SK-N-SH (cell line): Measurements from ENCODE around the gene PTPN22. TPM values are rescaled to one million over a fixed set of nuclear protein-coding genes. Genes with fewer than 3 reads are reported as not detected.

ENCODE experiments used
- CTCF ChIA-PET: fragments of 300-600, 350-600 bp; formaldehyde crosslinking; extraction: SDS; loops from one replicate; lab custom pipeline; 2021; lab: Yijun Ruan, JAX
- POLR2A ChIA-PET: fragments of 350-600 bp; sonication (Branson Sonifier 250); formaldehyde crosslinking; extraction: SDS; loops from one replicate; lab custom pipeline; 2020; ENCODE audit warnings: antibody characterized with exemption, inconsistent platforms; lab: Yijun Ruan, JAX
- DNase-seq: peaks from one replicate; pipeline ENCODE4 v3.0.0; 2012
- H2AFZ ChIP-seq: fragments of 200-600 bp; sonication (generic); 2 replicates; pipeline ENCODE4 v1.8.1; 2016; ENCODE audit warnings: antibody characterized with exemption, mild to moderate bottlenecking, low read depth
- H3F3A ChIP-seq: fragments of 200-600 bp; sonication (generic); replicated peaks from 2 replicates; pipeline ENCODE3; 2016; ENCODE audit warnings: antibody characterized with exemption, mild to moderate bottlenecking; ENCODE audit not compliant: insufficient read depth
- H3K27ac ChIP-seq, 2 experiments: fragments of 200-500 bp in 1 of 2; fragments of 200-600 bp in 1 of 2; sonication (Bioruptor generic) in 1 of 2; sonication (generic), shearing (Covaris generic) in 1 of 2; 2 replicates each; pipeline versions ENCODE4 v1.5.1 to v1.6.1; 2014 to 2016; ENCODE audit warnings: low read depth in 2 of 2, inconsistent platforms in 1 of 2, low read length in 1 of 2, mild to moderate bottlenecking in 1 of 2, mixed read lengths in 1 of 2
- H3K27me3 ChIP-seq: fragments of 200-600 bp; sonication (generic), shearing (Covaris generic); 2 replicates; pipeline ENCODE4 v1.6.1; 2016; ENCODE audit warnings: mixed run types; ENCODE audit not compliant: insufficient read depth
- H3K36me3 ChIP-seq, 2 experiments: fragments of 200-500 bp in 1 of 2; fragments of 200-600 bp in 1 of 2; sonication (Bioruptor generic) in 1 of 2; sonication (generic) in 1 of 2; replicated peaks in 1 of 2; 2 replicates each; pipeline versions ENCODE3 to v1.5.1; 2014 to 2016; ENCODE audit warnings: low read length in 1 of 2, mild to moderate bottlenecking in 1 of 2; ENCODE audit not compliant: insufficient read depth in 2 of 2, control insufficient read depth in 1 of 2
- H3K4me1 ChIP-seq, 2 experiments: fragments of 200-500 bp in 1 of 2; fragments of 200-600 bp in 1 of 2; sonication (Bioruptor generic) in 1 of 2; sonication (generic), shearing (Covaris generic) in 1 of 2; 2 replicates each; pipeline versions ENCODE4 v1.5.1 to v1.6.1; 2014 to 2016; ENCODE audit warnings: low read depth in 1 of 2, low read length in 1 of 2, mixed run types in 1 of 2; ENCODE audit not compliant: insufficient read depth in 2 of 2, control insufficient read depth in 1 of 2
- H3K4me2 ChIP-seq: fragments of 200-600 bp; sonication (generic), shearing (Covaris generic); 2 replicates; pipeline ENCODE4 v1.6.1; 2017; ENCODE audit warnings: mixed run types
- H3K4me3 ChIP-seq, 2 experiments: fragments of 200-500 bp in 1 of 2; fragments of 200-600 bp in 1 of 2; sonication (Bioruptor generic) in 1 of 2; sonication (generic), shearing (Covaris generic) in 1 of 2; 2 replicates each; pipeline versions ENCODE4 v1.5.1 to v1.8.1; 2014 to 2016; ENCODE audit warnings: low read depth in 2 of 2, inconsistent platforms in 1 of 2, low read length in 1 of 2, mild to moderate bottlenecking in 1 of 2, mixed read lengths in 1 of 2, moderate library complexity in 1 of 2
- H3K79me2 ChIP-seq: fragments of 200-600 bp; sonication (generic); 2 replicates; pipeline ENCODE4 v1.8.1; 2017; ENCODE audit warnings: mild to moderate bottlenecking; ENCODE audit not compliant: insufficient read depth
- H3K9ac ChIP-seq: fragments of 200-600 bp; sonication (generic); 2 replicates; pipeline ENCODE4 v1.6.1; 2017; ENCODE audit warnings: mixed run types
- H3K9me2 ChIP-seq: fragments of 200-600 bp; sonication (generic); 2 replicates; pipeline ENCODE4 v1.6.1; 2017; ENCODE audit warnings: mixed run types
- H3K9me3 ChIP-seq: fragments of 200-600 bp; sonication (generic); 2 replicates; pipeline ENCODE4 v1.6.1; 2017; ENCODE audit warnings: mixed run types, mild to moderate bottlenecking, moderate library complexity
- H4K20me1 ChIP-seq: fragments of 200-600 bp; sonication (generic); 2 replicates; pipeline ENCODE4 v1.6.1; 2017; ENCODE audit warnings: mild to moderate bottlenecking, mixed run types; ENCODE audit not compliant: insufficient read depth
- CTCF ChIP-seq: fragments of 200-600 bp; sonication (generic); IDR thresholded peaks from 2 replicates; pipeline ENCODE4 v1.6.1; 2017; ENCODE audit warnings: antibody characterized with exemption, mild to moderate bottlenecking, moderate library complexity
- EP300 ChIP-seq, 2 experiments: IDR thresholded peaks; 2 replicates each; pipeline versions ENCODE4 v1.4.0 to v1.6.1; 2012; ENCODE audit warnings: borderline replicate concordance in 1 of 2, low read depth in 1 of 2, low read length in 1 of 2
- EZH2phosphoT487 ChIP-seq: fragments of 200-600 bp; sonication (generic); IDR thresholded peaks from 2 replicates; pipeline ENCODE4 v1.6.1; 2017; ENCODE audit warnings: low read depth, mixed run types, mild to moderate bottlenecking, antibody characterized with exemption, moderate library complexity, borderline replicate concordance
- FOSL2 ChIP-seq: IDR thresholded peaks from 2 replicates; pipeline ENCODE4 v1.4.0; 2012; ENCODE audit warnings: low read depth, mild to moderate bottlenecking, moderate library complexity, borderline replicate concordance
- FOXJ3 ChIP-seq: sonication (generic); formaldehyde crosslinking; IDR thresholded peaks from 2 replicates; pipeline ENCODE4 v1.5.1; 2020; ENCODE audit warnings: mild to moderate bottlenecking, missing genetic modification reagents
- MAX ChIP-seq: IDR thresholded peaks from 2 replicates; pipeline ENCODE4 v1.4.0; 2012; ENCODE audit warnings: low read depth
- MEF2A ChIP-seq: IDR thresholded peaks from 2 replicates; pipeline ENCODE4 v1.4.0; 2012; ENCODE audit warnings: low read depth, borderline replicate concordance
- NFIC ChIP-seq: IDR thresholded peaks from 2 replicates; pipeline ENCODE4 v1.4.0; 2012; ENCODE audit warnings: borderline replicate concordance
- PBX3 ChIP-seq: IDR thresholded peaks from 2 replicates; pipeline ENCODE4; 2012
- RCOR1 ChIP-seq: fragments of 150-350 bp; IDR thresholded peaks from 2 replicates; pipeline ENCODE4 v1.6.1; 2017; ENCODE audit warnings: antibody characterized with exemption, low read length
- REST ChIP-seq: IDR thresholded peaks from 2 replicates; pipeline ENCODE4 v1.6.1; 2012; ENCODE audit warnings: mild to moderate bottlenecking, low read depth, low read length, moderate library complexity
- RFX5 ChIP-seq: IDR thresholded peaks from 2 replicates; pipeline ENCODE4 v1.6.1; 2012; ENCODE audit warnings: mild to moderate bottlenecking, improper control_type of control experiment, low read length
- SIN3A ChIP-seq: IDR thresholded peaks from 2 replicates; pipeline ENCODE4 v1.6.1; 2012; ENCODE audit warnings: low read depth, mild to moderate bottlenecking, low read length, moderate library complexity, borderline replicate concordance
- SMC3 ChIP-seq: IDR thresholded peaks from 2 replicates; pipeline ENCODE4 v1.6.1; 2012; ENCODE audit warnings: low read depth, low read length, improper control_type of control experiment
- USF1 ChIP-seq: IDR thresholded peaks from 2 replicates; pipeline ENCODE4 v1.4.0; 2012; ENCODE audit warnings: low read depth, borderline replicate concordance
- USF2 ChIP-seq: fragments of 150-350 bp; IDR thresholded peaks from 2 replicates; pipeline ENCODE4 v1.6.1; 2017; ENCODE audit warnings: antibody characterized with exemption, low read length, low read depth, borderline replicate concordance
- WGBS: methylation state at CpG from one replicate; pipeline ENCODE4 v1.1.6; 2017; ENCODE audit warnings: low lambda C conversion rate; 5-methylcytosine and 5-hydroxymethylcytosine counted together
- polyA plus RNA-seq, 3 experiments: library from polyadenylated mRNA; depleted of rRNA; stranded (reverse); fragments of >200 nt; gene quantifications; 2 replicates each; pipeline ENCODE4 v1.2.3, GENCODE V29; 2012

PTPN22 gene
- polyA plus RNA-seq, 1 of the 3 experiments (the other 2 are of a cell fraction) = 0.12 TPM

GRCh38 chr1:113787663-113788062 lies 83.8 kb downstream of the PTPN22 start:
- Histone ChIP-seq H3K27ac (no peak overlapping the region), H3F3A (peaks cover 4% of the 10 kb centered on the region), H3K9me2 (no peaks in the 10 kb centered on the region), H2AFZ (no peak overlapping the region), H4K20me1 (peaks cover 11% of the 10 kb centered on the region; the same call in 1 of the 2 replicates), H3K27me3 (no peaks in the 10 kb centered on the region), H3K4me3 (no peak overlapping the region), H3K79me2 (peaks cover 95% of the 10 kb centered on the region)
- 96% methylated on average over 3 of the region's 3 CpGs for WGBS
- ChIA-PET POLR2A (no interaction called here), CTCF (interaction anchor here (1.0 kb wide), 1 partner anchor 16 kb away, joined by 4 read pairs; no protein-coding TSS in a partner anchor)
- no peak for DNase-seq
- no peak for TF ChIP-seq RFX5
- TF ChIP-seq RCOR1 = no peak
- TF ChIP-seq MAX = no peak
- no peak for TF ChIP-seq EZH2phosphoT487
- no peak for TF ChIP-seq REST
- no peak for TF ChIP-seq CTCF
- no peak for TF ChIP-seq USF2
- TF ChIP-seq NFIC = no peak
- no peak for TF ChIP-seq EP300 (IDR thresholded peaks at IDR 0.05; ENCODE audit: borderline replicate concordance in 1 of 2, low read depth in 1 of 2, low read length in 1 of 2)
- TF ChIP-seq FOXJ3 (CRISPR knock-in tag) = no peak
- no peak for TF ChIP-seq PBX3
- no peak for TF ChIP-seq FOSL2
- no peak for TF ChIP-seq MEF2A
- TF ChIP-seq SIN3A = no peak
- TF ChIP-seq SMC3 = no peak
- no peak for TF ChIP-seq USF1
- TF ChIP-seq, all 33 proteins: peak for 0
- peaks cover 13 to 20% of the 10 kb centered on the region in 2 experiments for H3K36me3 ChIP-seq
- H3K4me2 ChIP-seq = no peak overlapping the region
- no peak overlapping the region for H3K9ac ChIP-seq
- H3K4me1 ChIP-seq = peaks cover 11 to 19% of the 10 kb centered on the region in 2 experiments; a peak in 3 of 4 replicates
- no peaks in the 10 kb centered on the region for H3K9me3 ChIP-seq
